Measurements from ENCODE around the gene CRTC1.

CRTC1 gene

DNA sequence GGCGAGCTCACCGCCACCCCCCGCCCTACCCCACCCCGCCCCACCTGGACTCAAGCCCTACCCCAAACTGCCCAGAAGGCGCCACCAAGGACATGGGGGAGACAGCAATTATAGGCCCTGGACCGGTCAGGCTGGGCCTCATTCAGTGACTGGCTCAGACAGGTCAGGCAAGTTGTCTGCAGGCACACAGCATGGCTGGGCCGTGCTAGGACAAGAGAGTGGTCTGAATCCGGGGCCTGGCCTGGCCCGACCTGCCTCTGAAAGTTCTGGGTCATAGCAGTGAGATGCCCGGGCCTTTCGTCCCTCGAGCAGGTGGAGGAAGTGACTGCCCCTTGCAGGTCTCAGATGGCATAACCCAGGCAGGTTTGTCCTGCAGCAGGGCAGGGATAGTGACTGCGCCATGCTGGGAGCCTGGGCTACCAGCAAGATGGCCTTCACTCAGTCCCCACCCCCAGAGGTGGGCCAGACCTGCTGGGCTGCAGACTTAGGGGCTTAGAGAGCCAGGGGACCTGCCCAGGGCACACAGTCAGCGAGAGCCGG is 86.6 kb downstream of the CRTC1 start:
- no peak for DNase-seq (ENCODE audit: low spot score)

DNA sequence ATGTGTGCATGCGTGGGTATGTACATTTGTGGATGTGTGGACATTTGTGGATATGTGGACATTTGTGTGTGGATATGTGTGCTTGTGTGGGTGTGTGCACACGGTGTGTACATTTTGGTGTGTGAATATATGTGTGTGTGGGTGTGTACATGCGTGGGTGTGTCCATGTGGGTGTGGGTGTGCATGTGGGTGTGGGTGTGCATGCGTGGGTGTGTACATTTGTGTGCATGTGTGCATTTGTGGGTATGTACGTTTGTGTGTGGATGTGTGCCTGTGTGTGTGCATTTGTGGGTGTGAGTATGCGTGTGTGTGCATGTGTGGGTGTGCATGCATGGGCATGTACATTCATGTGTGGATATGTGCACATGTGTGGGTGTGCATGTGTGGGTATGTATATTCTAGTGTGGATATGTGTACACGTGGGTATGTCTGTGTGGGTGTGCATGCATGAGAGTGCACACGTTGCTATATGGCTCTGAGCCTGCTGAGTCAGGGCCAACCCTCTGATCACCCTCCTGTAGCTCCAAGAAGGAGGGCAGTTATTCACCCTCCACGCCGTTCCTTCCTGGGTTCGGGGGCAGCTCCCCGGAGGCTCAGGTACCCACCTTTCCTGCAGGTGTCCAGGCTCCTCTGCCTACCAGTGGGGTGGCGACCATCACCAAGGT is 87.3 kb downstream of the CRTC1 start:
- DNase-seq (ENCODE audit: low spot score): no peak

DNA sequence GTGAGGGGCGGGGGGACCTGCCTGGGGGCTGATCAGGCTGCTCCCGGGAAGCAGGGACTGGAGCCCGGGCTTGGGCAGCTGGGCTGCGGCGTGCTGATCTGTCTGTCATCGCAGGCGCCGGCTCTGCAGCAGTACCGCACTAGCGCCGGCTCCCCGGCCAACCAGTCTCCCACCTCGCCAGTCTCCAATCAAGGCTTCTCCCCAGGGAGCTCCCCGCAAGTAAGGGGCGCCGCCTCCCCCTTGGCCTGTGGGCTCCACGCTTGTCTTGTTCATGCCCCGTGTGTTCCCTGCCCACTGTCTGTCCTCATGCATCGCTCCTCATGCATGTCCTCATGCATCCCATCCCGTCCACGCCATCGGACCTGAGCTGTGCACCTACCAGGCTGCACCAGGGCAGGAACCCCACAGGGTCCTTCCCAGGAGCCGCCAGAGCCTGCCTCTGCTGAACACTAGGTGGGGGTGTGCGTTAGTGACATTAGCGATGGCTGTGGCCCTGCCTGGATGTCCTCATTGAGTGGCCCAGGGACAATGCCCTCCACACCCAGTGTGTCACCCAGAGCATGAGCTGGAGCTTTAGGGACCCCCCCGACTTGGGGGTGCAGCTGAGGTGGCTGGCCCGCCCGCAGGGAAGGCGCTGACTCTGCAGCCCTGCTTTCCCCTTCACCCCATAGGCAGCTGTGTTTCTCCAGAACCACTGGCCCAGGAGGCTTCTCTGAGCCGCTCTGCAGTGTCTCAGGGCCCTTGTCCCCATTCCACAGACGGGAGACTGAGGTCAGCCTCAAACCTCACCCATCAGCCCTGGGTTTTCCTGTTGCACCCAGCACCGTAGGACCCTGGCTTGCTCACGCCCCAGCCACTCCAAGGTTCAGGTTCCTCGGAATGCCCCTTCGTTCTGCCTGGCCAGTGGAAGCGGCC is 88.1 kb downstream of the CRTC1 start:
- DNase-seq (ENCODE audit: low spot score): no peak

DNA sequence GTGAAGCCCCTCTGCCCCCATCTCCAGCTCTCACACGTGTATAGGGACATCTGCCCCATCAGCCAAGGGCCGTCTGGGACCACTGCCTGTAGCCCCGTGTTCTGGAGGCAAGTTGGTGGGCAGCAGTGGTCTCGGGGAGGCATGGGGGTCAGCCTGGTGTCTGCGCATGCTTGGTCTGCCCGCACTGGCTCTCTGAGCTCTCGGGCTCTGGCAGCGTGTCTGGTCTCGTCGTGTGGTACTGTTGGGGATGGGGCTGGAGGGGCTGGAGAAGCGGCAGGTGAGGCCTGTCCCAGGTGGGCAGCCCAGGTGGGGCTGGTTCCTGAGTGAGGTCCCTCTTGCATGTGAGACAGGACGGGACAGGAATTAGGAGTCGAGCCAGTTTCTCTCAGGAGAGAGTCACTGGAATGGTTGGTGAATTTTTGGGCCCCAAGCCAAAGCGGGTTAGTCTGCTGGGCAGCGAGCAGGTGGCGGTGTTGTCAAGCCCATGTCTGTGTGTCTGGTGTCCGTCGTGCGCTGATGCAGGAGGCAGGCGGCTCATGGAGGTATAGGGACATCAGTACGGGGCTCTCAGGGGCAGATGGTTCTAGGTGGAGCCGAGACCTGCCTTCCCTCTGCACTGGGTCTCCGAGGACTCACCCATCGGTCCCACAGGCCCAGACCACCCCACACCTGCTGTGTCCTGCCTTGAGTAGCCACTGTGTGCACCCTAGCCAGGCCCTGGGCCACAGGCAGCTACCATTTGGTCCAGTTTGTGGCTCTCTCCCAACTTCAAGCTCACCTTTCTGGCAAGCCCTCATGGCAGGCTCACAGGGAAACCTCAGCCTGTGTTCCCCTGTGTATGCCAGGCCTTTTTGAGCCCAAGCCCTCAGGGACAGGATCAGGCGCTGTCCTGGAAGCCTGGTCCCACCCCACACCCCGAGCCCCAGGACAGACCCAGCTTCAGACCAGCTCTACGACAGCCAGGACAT is 89.4 kb downstream of the CRTC1 start:
- DNase-seq (ENCODE audit: low spot score): no peak

DNA sequence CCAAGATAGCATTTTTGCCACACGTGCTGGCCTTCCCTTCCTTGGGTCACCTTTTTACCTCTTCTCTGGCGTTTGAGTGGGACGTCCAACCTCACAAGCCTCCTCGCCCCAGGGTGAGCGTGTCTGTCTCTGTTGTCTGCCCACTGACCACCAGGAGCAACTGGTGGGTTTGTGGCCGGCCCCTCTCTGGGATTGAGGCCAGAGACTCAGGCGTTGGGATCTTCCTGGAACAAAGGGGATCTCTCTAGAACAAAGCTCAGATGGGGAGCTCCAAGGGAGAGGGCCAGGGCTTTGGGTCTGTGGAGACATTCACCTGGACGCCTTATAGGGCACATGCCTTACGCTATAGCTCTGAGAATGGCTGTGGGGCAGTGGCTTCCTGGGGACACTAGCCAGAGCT is 90.2 kb downstream of the CRTC1 start:
- no peak for DNase-seq (ENCODE audit: low spot score)

DNA sequence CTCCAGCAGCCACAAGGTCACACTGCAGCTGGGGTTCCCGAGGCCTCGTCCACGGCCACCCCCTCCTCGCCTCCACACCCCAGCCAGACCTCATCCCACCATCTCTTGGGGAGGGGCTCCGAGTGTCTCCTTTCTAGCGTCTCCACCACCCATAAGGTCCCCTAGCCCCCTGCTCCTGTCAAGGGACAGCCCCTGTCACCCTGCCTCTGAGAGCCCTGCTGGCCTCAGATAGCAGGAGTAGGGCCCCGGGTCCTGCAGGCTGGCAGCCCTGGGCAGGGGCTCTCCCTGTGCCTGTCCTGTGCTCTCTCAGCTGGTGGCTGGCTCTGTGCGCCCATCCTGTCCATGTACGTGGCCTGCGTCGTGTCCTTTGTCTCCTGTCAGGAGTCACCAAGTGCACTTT is 90.6 kb downstream of the CRTC1 start:
- DNase-seq (ENCODE audit: low spot score): no peak

DNA sequence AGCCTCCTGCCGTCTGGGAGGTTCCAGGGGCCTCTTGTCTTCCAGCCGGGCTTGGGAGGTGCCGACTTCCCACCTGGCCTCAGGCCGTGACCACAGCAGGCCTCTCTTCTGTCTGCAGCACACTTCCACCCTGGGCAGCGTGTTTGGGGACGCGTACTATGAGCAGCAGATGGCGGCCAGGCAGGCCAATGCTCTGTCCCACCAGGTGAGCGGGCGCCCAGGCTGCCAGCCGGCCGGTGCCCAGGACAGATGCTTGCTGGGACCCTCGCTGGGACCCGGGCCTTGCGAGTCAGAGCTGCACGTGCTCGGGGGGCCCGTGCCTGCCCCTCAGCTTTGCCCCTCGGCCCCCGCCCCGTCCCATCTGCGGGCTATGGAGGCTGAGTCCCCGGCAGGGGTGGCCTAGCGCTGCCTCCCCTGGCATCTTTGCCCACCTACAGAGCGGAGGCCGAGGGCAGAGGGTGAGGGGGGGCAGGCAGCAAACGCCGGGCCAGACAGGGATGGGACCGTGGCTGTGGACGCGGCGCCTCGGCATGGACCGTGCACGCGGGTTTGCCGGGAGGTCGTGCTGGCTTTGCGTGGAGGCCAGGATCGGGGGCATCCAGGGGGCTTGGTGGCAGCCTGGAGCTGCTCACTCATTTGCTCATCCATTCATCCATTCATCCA is 91.4 kb downstream of the CRTC1 start:
- no peak for DNase-seq (ENCODE audit: low spot score)

DNA sequence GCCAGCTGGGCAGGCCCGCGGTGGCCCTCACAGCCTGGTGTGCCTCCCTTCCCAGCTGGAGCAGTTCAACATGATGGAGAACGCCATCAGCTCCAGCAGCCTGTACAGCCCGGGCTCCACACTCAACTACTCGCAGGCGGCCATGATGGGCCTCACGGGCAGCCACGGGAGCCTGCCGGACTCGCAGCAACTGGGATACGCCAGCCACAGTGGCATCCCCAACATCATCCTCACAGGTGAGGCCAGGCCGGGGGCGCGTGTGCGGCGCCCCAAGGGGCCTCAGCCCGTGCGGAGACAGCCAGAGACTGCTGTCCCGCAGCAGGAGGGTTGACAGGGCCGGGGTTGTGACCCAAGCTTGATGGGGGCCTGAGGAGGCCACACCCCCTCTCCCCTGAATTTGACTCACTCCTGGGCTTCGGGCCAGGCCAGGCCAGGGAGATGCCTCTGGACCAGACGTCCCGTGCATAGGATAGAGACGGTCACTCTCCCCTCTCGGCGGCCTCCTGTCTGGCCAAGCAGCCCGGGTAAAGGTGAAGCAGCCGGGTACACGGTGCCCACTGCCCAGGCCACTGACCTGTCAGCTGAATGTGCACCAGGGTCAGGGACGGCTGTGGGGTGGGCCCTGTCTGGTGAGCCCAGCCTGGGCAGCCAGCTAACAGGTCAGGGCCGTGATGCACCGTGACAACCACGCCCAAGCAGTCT is 92.3 kb downstream of the CRTC1 start:
- DNase-seq (ENCODE audit: low spot score): no peak

DNA sequence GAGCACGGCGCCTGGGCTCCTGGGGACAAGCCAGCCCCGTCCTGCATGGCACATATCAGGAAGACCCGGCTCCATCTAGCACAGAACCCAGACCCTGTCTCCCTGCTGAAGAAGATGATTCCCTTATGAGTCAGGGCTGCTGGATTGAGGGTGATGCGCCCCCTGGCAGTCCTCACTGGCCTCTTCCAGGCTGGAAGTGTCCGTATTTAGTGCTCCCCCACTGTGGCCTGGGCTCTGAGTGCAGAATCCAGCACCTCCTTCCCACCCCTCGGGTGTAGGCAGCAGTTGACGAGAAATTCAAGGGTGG is 92.8 kb downstream of the CRTC1 start:
- DNase-seq (ENCODE audit: low spot score): no peak

DNA sequence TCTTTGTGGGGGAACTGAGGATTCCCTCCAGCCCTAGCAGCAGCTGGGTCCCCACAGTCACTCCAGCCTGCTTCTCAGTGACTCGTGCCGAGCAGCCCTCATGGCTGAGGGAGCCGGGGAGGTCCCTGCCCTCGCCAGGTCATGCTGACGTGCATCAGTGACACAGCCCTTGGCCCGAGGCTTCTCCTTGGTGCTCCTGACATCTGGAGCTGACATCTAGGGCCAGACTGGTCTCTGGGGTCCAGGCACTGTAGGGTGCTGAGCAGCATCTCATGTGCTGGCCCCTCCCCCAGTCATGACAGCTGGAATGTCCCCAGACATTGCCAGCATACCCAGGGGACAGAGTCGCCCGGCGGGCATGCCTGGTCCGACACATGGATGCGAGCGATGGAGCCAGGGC is 93.3 kb downstream of the CRTC1 start:
- DNase-seq (ENCODE audit: low spot score): no peak

DNA sequence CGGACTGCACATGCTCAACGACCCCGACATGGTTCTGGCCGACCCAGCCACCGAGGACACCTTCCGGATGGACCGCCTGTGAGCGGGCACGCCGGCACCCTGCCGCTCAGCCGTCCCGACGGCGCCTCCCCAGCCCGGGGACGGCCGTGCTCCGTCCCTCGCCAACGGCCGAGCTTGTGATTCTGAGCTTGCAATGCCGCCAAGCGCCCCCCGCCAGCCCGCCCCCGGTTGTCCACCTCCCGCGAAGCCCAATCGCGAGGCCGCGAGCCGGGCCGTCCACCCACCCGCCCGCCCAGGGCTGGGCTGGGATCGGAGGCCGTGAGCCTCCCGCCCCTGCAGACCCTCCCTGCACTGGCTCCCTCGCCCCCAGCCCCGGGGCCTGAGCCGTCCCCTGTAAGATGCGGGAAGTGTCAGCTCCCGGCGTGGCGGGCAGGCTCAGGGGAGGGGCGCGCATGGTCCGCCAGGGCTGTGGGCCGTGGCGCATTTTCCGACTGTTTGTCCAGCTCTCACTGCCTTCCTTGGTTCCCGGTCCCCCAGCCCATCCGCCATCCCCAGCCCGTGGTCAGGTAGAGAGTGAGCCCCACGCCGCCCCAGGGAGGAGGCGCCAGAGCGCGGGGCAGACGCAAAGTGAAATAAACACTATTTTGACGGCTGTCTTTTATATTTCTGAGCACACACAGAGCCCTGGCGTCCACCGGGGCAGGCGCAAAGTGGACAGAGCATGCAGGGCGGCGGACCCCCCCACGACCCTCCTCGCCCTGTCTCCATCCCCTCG is 94.0 kb downstream of the CRTC1 start:
- DNase-seq (ENCODE audit: low spot score): no peak

DNA sequence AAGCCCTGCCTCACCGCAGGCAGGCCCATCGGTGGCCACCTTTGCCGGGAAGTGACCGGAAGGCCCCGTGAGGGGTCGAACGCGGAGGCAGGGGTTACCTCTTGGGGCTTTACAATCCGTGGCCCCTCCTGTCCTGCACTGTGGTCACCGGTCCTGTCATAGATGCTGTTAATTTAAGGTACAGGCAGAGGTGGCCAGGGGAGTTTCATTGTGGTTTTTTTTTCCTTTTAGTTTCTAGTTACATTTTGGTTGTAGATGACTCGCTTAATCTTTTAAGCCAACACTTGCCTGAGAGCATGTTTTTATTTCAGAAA is 94.6 kb downstream of the CRTC1 start:
- DNase-seq (ENCODE audit: low spot score): no peak

DNA sequence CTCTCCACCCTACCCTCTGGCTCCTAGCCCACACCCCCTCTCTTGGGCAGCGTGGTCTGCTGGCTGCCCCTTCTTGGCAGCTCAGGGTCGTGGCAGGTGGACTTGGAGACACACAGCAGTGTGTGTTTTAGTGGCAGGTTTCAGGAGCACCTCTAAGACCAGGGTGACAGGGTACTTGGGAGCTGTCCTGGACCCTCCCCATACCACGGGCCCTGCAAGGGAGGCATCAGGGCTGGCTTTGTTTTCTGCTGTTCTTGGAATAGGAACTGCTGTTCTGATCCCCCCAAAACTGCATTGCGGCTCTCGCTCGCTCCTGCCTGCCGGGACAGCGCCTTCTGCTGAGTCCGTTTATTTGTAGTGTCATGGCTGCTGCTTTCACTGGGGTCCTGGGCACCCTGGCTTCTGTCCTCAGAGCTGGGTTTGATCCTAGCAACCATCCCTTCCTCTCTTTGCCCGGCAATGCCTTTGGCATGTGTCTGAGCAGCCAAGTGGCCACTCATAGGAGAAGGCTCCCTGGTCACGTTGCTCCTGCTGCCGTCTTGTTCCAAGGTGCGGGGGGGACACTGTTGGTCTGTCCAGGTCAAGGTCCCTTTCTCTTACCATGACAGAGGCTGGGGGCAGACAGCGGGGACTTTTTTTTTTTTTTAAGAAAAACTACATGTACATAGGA is 95.5 kb downstream of the CRTC1 start:
- no peak for DNase-seq (ENCODE audit: low spot score)

DNA sequence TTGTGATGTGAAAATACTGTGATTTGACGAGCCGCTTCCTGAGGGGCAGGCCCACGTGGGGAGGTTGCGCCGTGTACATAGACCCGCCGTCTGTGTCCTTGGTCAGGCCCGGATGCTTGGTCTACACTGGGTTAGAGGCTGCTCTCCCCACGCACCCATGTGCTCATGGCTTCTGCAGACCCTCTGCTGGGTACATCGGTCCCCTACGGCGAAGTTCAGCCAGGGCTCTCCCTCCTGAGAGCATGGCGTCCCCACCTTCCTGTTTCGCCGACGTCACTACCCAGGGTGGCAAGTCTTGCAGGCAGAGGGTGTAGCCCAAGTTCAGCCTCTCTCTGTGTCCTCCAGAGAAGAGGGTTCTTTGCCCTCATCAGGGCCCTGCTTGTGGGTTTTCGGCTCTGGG is 96.6 kb downstream of the CRTC1 start:
- DNase-seq (ENCODE audit: low spot score): no peak

DNA sequence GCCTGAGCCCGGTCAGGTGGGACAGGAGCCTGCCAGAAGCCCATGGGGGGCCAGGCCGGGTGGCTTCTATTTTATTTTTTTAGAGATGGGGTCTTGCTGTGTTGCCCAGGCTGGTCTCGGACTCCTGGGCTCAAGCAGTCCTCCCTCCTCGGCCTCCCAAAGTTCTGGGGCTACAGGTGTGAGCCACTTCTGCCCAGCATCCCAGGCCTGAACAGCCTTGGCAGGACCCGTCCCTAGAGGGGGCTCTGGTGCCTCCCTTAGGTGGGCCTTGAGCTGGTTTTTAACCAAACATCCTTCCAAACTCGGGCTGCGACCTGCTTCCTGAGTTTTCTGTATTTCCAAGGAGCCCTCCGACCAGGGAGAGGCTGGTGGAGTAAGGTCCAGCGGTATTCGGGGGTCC is 97.2 kb downstream of the CRTC1 start:
- DNase-seq (ENCODE audit: low spot score): no peak

DNA sequence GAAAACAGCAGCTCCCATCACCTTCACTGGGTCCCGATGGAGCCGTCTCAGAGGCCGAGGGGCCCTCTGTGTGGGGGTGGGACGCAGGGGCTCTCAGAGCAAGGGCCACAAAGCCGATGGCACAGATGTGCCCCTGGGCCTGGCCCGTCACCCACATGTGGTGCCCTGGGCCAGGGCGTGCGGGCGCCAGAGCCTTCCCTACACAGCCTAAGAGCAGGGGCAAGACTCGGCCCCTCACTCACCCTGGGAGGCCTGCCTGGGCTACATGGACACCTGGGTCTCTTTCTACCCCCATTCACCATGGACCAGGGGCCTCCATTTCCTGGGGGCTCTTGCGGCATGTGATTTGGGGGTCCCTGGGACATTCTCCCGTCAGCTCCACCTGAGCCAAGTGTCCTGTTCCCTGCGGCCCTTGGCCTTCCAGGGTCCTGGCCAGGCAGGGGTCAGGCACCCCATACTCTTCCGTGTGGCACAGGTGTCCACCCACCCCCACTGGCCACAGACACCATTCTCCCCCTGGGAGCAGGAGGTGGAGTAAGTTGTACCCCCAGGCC is 97.6 kb downstream of the CRTC1 start:
- DNase-seq (ENCODE audit: low spot score): no peak

DNA sequence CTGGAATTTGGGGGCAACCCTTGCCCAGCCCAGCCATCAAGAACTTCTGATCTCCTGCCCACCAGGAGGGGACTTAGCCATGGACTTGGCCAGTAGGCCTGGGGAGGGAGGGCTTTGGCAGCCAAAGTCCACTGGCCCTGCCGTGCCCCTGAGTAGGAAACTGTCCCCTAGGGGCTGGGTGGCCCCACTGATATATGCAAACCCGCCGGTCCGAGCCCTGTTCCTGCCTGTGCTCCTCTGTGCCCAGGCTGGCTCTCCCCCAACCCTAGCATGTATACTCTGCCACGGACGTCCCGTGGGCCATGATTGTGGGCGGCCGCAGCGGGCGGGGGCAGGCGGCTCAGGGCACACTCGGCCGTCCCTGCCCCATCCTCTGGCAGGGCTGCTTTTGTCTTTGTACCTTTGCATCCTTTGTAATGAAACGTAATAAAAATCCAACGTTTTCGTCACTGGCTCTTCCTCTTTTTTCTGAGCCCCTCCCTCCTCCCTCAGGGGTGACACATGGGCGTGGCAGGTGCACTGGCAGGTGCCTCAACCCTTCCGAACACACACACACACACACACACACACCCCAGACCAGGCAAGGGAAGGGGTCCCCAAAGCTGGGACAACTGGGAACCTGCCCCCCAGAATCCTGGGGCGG is 98.5 kb downstream of the CRTC1 start:
- DNase-seq (ENCODE audit: low spot score): no peak

DNA sequence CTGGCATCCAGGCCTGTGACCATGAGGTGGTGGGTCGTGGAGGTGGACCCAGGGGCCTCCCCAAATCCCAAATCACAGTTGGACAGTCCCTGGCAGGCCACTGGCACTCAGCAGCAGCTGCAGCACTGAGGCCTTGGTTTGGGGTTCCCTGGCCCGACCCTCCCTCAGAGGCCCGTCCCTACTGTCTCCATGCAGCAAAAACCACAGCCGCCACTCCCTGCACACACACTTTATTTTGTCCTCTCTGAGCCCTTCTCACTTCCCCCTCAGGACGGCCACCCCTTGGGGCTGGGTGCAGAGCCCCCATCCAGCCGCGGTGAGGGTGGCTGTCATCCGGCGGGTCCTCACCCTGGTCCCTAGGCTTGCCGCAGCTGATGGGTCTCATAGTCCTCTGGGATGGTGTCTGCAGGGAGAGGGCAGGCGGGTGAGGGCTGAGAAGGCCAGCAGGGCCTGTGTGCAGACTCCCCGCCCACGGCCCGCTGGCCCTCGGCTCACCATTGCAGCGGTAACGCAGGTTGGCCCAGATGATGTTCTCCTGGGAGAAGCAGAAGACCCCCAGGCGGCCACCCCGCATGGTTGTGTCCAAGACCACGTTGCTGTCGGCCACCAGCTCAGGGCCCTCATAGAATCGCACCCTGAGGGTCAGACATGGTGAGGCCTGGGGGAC is 99.2 kb downstream of the CRTC1 start:
- no peak for DNase-seq (ENCODE audit: low spot score)
